ENCODE data around the gene CAMK1D.

CAMK1D gene

DNA sequence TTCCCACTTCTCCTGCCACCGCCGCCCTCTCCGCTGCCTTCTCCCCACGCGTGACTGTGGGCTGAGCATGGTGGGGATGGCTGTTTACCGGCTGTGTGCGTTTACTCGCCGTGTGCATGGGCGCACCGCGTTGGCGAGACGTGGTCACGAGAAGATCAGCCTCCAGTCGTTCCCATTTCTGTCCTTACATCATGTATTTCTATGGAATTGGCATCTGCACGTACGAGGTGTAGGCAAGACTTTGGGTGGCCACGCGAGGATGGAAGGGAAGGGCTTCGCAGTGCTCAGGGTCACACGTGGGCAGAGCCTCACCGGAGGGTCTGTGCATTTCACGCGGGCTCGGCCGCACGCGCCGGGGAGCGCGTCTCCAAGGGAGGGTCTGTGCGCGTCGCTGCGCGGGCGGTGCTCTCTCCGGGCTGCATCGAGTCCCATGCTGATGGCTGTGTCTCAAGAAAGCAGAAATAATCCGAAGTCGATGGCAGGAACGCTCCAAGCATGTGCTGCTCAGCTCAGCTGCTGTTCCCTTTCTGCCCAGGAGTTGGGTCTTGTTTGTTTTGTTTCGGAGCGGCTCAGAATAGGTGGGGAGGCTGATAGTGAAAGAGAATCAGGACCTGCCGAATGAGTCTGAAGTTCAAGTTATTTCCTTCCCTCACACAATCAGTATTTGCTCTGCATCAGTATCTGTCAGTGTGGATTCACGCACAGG is 973 bp downstream of the CAMK1D start:
- Histone ChIP-seq H3K79me1 (ENCODE audit: low read length) (peaks cover 2% of the 10 kb centered on the region), H3K9ac (ENCODE audit: low read length) (peak overlapping the region; percentile 71), H3K56ac (ENCODE audit: low read length) (peak overlapping the region; percentile 89), H3K4me2 (ENCODE audit: low read length) (peak overlapping the region; percentile 98), H3K18ac (ENCODE audit: low read length) (peak overlapping the region; percentile 16), H3K79me2 (ENCODE audit: control insufficient read depth, insufficient read depth, low read length) (no peaks in the 10 kb centered on the region), H2BK15ac (replicated peaks; ENCODE audit: low read depth) (no peak overlapping the region), H3K27me3 (ENCODE audit: insufficient read depth, low read length, poor library complexity) (no peaks in the 10 kb centered on the region), H2BK120ac (ENCODE audit: low read depth, low read length) (no peak overlapping the region), H2BK5ac (ENCODE audit: low read length) (no peak overlapping the region), H3K23ac (ENCODE audit: low read length) (peak overlapping the region; percentile 83), H3K36me3 (ENCODE audit: control insufficient read depth, insufficient read depth, low read length) (no peaks in the 10 kb centered on the region), H2AK5ac (ENCODE audit: low read length) (no peak overlapping the region), H3K4me1 (ENCODE audit: control insufficient read depth, low read depth, low read length) (peaks cover 7% of the 10 kb centered on the region), H3K27ac (ENCODE audit: low read depth, low read length) (no peak overlapping the region), H3K4me3 (ENCODE audit: low read length) (peak overlapping the region; percentile 64), H3K4ac (ENCODE audit: low read depth, low read length) (no peak overlapping the region), H4K5ac (ENCODE audit: low read length) (no peak overlapping the region), H4K8ac (ENCODE audit: low read depth, low read length) (no peak overlapping the region)
- WGBS (ENCODE audit: extremely low coverage, insufficient coverage, low lambda C conversion rate): no CpG with 5 or more reads among the region's 47 CpGs
- DNase-seq: peak; percentile 82

DNA sequence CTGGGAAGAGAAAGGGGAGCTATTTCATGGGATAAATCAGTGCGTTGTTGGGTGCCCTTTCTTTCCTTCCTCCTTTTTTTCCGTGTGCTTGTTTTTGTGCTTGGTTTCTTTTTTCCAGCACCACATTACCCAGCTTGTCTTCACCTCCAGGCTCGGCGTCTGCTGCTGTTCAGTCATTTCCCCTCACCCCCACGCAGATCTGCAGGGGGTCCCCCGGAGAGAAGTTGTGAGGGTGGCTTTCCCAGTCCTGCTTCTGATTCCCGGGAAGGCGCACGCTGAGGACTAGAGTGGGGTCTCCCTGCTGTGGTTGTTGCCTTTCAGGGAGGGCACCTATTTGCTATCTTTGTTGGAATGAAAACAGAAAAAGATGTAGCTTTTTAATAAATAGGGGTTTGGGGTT is 1.6 kb downstream of the CAMK1D start:
- Histone ChIP-seq H2BK120ac (ENCODE audit: low read depth, low read length) (no peak overlapping the region), H4K8ac (ENCODE audit: low read depth, low read length) (no peak overlapping the region), H2BK15ac (replicated peaks; ENCODE audit: low read depth) (no peak overlapping the region), H3K4ac (ENCODE audit: low read depth, low read length) (no peak overlapping the region), H3K56ac (ENCODE audit: low read length) (peak overlapping the region; percentile 89), H3K18ac (ENCODE audit: low read length) (no peak overlapping the region), H3K79me2 (ENCODE audit: control insufficient read depth, insufficient read depth, low read length) (no peaks in the 10 kb centered on the region), H3K23ac (ENCODE audit: low read length) (peak overlapping the region; percentile 51), H3K4me3 (ENCODE audit: low read length) (peak overlapping the region; percentile 14), H3K9ac (ENCODE audit: low read length) (peak overlapping the region; percentile 71), H4K5ac (ENCODE audit: low read length) (no peak overlapping the region), H3K36me3 (ENCODE audit: control insufficient read depth, insufficient read depth, low read length) (no peaks in the 10 kb centered on the region), H3K79me1 (ENCODE audit: low read length) (peaks cover 2% of the 10 kb centered on the region), H2AK5ac (ENCODE audit: low read length) (no peak overlapping the region), H2BK5ac (ENCODE audit: low read length) (no peak overlapping the region), H3K4me2 (ENCODE audit: low read length) (peak overlapping the region; percentile 98), H3K4me1 (ENCODE audit: control insufficient read depth, low read depth, low read length) (peaks cover 7% of the 10 kb centered on the region), H3K27ac (ENCODE audit: low read depth, low read length) (no peak overlapping the region), H3K27me3 (ENCODE audit: insufficient read depth, low read length, poor library complexity) (no peaks in the 10 kb centered on the region)
- DNase-seq: no peak
- WGBS (ENCODE audit: extremely low coverage, insufficient coverage, low lambda C conversion rate): no CpG with 5 or more reads among the region's 9 CpGs

DNA sequence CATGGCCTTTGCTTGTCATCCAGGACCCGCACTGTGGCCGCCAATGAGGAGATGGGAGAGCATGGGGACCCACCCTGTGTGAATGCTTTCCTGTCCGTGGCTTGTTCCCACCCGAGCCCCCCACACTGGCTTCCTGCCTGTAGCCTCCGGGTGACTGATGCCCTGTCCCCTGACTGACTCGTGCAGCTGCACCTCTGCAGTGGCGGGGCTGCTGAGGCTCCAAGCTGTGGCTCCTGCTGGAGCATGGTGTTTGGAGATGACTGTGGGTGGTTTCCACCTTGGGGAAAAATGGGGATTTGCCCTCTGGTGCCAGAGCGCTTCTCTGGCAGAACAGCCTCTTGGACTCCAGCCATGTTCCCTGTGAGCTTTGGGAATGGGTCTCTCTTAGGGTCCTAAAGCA is 2.1 kb downstream of the CAMK1D start:
- H3K4me3 ChIP-seq (ENCODE audit: low read length): no peak overlapping the region
- H3K4ac ChIP-seq (ENCODE audit: low read depth, low read length): no peak overlapping the region
- no peak overlapping the region for H4K5ac ChIP-seq (ENCODE audit: low read length)
- no peak overlapping the region for H3K56ac ChIP-seq (ENCODE audit: low read length)
- no peak overlapping the region for H3K27ac ChIP-seq (ENCODE audit: low read depth, low read length)
- no CpG with 5 or more reads among the region's 8 CpGs for WGBS (ENCODE audit: extremely low coverage, insufficient coverage, low lambda C conversion rate)
- peaks cover 3% of the 10 kb centered on the region for H3K79me1 ChIP-seq (ENCODE audit: low read length)
- H2BK15ac ChIP-seq (replicated peaks; ENCODE audit: low read depth): no peak overlapping the region
- DNase-seq: no peak
- peaks cover 7% of the 10 kb centered on the region for H3K4me1 ChIP-seq (ENCODE audit: control insufficient read depth, low read depth, low read length)
- H4K8ac ChIP-seq (ENCODE audit: low read depth, low read length): no peak overlapping the region
- H3K9ac ChIP-seq (ENCODE audit: low read length): no peak overlapping the region
- no peak overlapping the region for H3K23ac ChIP-seq (ENCODE audit: low read length)
- no peak overlapping the region for H3K18ac ChIP-seq (ENCODE audit: low read length)
- no peaks in the 10 kb centered on the region for H3K36me3 ChIP-seq (ENCODE audit: control insufficient read depth, insufficient read depth, low read length)
- no peaks in the 10 kb centered on the region for H3K79me2 ChIP-seq (ENCODE audit: control insufficient read depth, insufficient read depth, low read length)
- no peak overlapping the region for H2BK5ac ChIP-seq (ENCODE audit: low read length)
- no peak overlapping the region for H2AK5ac ChIP-seq (ENCODE audit: low read length)
- no peak overlapping the region for H2BK120ac ChIP-seq (ENCODE audit: low read depth, low read length)
- H3K4me2 ChIP-seq (ENCODE audit: low read length): no peak overlapping the region
- H3K27me3 ChIP-seq (ENCODE audit: insufficient read depth, low read length, poor library complexity): no peaks in the 10 kb centered on the region

DNA sequence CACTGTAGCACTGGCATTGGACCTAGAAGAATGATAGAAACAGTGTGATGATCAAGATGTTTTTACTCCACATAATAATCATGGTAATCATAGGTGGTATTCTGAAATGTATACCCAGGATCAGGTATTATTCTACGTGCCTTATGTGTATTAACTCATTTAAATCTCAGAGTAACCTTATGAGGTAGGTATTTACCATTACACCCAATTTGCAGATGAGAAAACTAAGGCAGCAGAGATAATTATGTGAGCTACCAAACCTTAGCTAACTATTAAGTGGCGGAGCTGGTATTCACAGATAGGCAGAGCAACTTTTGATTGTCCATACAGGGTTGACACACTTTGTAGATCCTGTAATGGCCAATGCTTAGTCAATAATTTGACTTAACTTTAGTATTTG is 2.5 kb downstream of the CAMK1D start:
- H3K36me3 ChIP-seq (ENCODE audit: control insufficient read depth, insufficient read depth, low read length): no peaks in the 10 kb centered on the region

GRCh38 chr10:12353399-12354242 is 4.3 kb downstream of the CAMK1D start:
- no peak overlapping the region for H3K23ac ChIP-seq (ENCODE audit: low read length)
- H3K4me2 ChIP-seq (ENCODE audit: low read length): no peak overlapping the region
- H3K9ac ChIP-seq (ENCODE audit: low read length): no peak overlapping the region
- no peak overlapping the region for H3K27ac ChIP-seq (ENCODE audit: low read depth, low read length)
- no peak for DNase-seq
- no peak overlapping the region for H2BK15ac ChIP-seq (replicated peaks; ENCODE audit: low read depth)
- H3K79me1 ChIP-seq (ENCODE audit: low read length): peaks cover 3% of the 10 kb centered on the region
- no CpG with 5 or more reads among the region's 12 CpGs for WGBS (ENCODE audit: extremely low coverage, insufficient coverage, low lambda C conversion rate)
- H3K4me1 ChIP-seq (ENCODE audit: control insufficient read depth, low read depth, low read length): peaks cover 7% of the 10 kb centered on the region
- no peak overlapping the region for H4K5ac ChIP-seq (ENCODE audit: low read length)
- no peak overlapping the region for H3K4me3 ChIP-seq (ENCODE audit: low read length)
- no peaks in the 10 kb centered on the region for H3K79me2 ChIP-seq (ENCODE audit: control insufficient read depth, insufficient read depth, low read length)
- no peak overlapping the region for H3K18ac ChIP-seq (ENCODE audit: low read length)
- H2BK120ac ChIP-seq (ENCODE audit: low read depth, low read length): no peak overlapping the region
- H2AK5ac ChIP-seq (ENCODE audit: low read length): no peak overlapping the region
- H3K27me3 ChIP-seq (ENCODE audit: insufficient read depth, low read length, poor library complexity): no peaks in the 10 kb centered on the region
- H3K4ac ChIP-seq (ENCODE audit: low read depth, low read length): no peak overlapping the region
- H3K56ac ChIP-seq (ENCODE audit: low read length): peak overlapping the region; percentile 31
- H2BK5ac ChIP-seq (ENCODE audit: low read length): no peak overlapping the region
- H4K8ac ChIP-seq (ENCODE audit: low read depth, low read length): no peak overlapping the region
- no peaks in the 10 kb centered on the region for H3K36me3 ChIP-seq (ENCODE audit: control insufficient read depth, insufficient read depth, low read length)

More for the DNA sequence above, 2.5 kb downstream of the CAMK1D start:
- no peak overlapping the region for H3K4me3 ChIP-seq (ENCODE audit: low read length)
- no peak overlapping the region for H2BK5ac ChIP-seq (ENCODE audit: low read length)
- H3K4me1 ChIP-seq (ENCODE audit: control insufficient read depth, low read depth, low read length): peaks cover 7% of the 10 kb centered on the region
- WGBS (ENCODE audit: extremely low coverage, insufficient coverage, low lambda C conversion rate): no CpG with 5 or more reads among the region's 2 CpGs
- H3K27me3 ChIP-seq (ENCODE audit: insufficient read depth, low read length, poor library complexity): no peaks in the 10 kb centered on the region
- no peak overlapping the region for H3K23ac ChIP-seq (ENCODE audit: low read length)
- H3K18ac ChIP-seq (ENCODE audit: low read length): no peak overlapping the region
- H2BK120ac ChIP-seq (ENCODE audit: low read depth, low read length): no peak overlapping the region
- H2BK15ac ChIP-seq (replicated peaks; ENCODE audit: low read depth): no peak overlapping the region
- H3K56ac ChIP-seq (ENCODE audit: low read length): no peak overlapping the region
- H3K27ac ChIP-seq (ENCODE audit: low read depth, low read length): no peak overlapping the region
- no peak overlapping the region for H3K4me2 ChIP-seq (ENCODE audit: low read length)
- H3K79me2 ChIP-seq (ENCODE audit: control insufficient read depth, insufficient read depth, low read length): no peaks in the 10 kb centered on the region
- H3K9ac ChIP-seq (ENCODE audit: low read length): no peak overlapping the region
- peaks cover 3% of the 10 kb centered on the region for H3K79me1 ChIP-seq (ENCODE audit: low read length)
- H3K4ac ChIP-seq (ENCODE audit: low read depth, low read length): no peak overlapping the region
- no peak overlapping the region for H2AK5ac ChIP-seq (ENCODE audit: low read length)
- DNase-seq: no peak
- H4K5ac ChIP-seq (ENCODE audit: low read length): no peak overlapping the region
- H4K8ac ChIP-seq (ENCODE audit: low read depth, low read length): no peak overlapping the region
